GM06990 (cell line): Measurements from ENCODE around the gene GOLGA8K.
"Not testable (repeated sequence)": the region's sequence is repeated elsewhere in the genome, so short reads cannot be mapped to it uniquely, and the experiment has no call there.

Experiments
- DNase-seq: peaks from one replicate; pipeline ENCODE4 v3.0.0-alpha.2; 2011; ENCODE audit not compliant: insufficient read length; ENCODE audit errors: extremely low read depth
- H3K27me3 ChIP-seq: replicated peaks from 2 replicates; pipeline ENCODE4 v1.6.0; 2011; ENCODE audit warnings: low read length; ENCODE audit not compliant: control insufficient read depth, insufficient read depth
- H3K36me3 ChIP-seq: 2 replicates; pipeline ENCODE4 v1.5.1; 2011; ENCODE audit warnings: low read length; ENCODE audit not compliant: control insufficient read depth, insufficient read depth
- H3K4me3 ChIP-seq: replicated peaks from 2 replicates; pipeline ENCODE4 v1.5.1; 2011; ENCODE audit warnings: low read depth, mild to moderate bottlenecking, control low read depth, low read length

GOLGA8K gene, protein sequence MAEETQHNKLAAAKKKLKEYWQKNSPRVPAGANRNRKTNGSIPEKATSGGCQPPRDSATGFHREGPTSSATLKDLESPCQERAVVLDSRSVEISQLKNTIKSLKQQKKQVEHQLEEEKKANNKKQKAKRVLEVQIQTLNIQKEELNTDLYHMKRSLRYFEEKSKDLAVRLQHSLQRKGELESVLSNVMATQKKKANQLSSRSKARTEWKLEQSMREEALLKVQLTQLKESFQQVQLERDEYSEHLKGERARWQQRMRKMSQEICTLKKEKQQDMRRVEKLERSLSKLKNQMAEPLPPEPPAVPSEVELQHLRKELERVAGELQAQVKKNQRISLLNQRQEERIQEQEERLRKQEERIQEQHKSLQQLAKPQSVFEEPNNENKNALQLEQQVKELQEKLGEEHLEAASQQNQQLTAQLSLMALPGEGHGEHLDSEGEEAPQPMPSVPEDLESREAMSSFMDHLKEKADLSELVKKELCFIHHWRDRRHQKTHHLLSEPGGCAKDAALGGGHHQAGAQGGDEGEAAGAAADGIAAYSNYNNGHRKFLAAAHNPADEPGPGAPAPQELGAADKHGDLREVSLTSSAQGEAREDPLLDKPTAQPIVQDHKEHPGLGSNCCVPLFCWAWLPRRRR

GRCh38 chr15:32403192-32403591 lies at the start of gene GOLGA8K:
GOLGA8K (minus strand) TSS chr15:32403292; CDS start chr15:32403194, 98 bp downstream.
- not testable (repeated sequence) for H3K4me3 ChIP-seq, H3K36me3 ChIP-seq, DNase-seq, H3K27me3 ChIP-seq

DNA sequence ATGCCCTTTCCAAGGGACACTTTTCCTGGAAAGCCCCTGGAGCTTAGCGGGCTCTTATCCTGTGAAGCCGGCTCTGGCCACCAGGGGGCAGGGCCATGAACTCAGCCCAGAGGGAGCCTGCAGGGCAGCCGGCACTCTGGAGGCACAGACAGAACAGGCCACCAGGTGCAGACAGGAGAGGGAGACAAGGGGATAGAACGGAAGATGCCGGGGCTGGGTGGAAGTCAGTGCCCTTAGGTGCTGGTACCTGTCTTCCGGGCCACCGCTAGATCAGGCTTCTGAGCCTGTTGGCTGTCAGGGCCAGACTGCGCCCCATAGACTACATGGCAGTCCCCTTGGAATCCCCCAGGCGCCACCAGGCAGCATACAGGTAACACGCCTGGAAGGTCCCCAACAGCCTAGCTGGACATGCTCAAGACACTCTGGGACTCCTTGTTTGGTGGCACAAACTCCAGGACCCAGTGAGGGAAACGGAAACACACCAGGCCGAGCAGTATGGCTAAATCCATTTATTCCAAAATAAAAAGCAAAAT lies 37.4 kb upstream of the GOLGA8K start:
- not testable (repeated sequence) for H3K36me3 ChIP-seq, DNase-seq

GRCh38 chr15:32434102-32434963 lies 31.2 kb upstream of the GOLGA8K start:
- H3K4me3 ChIP-seq, H3K36me3 ChIP-seq, H3K27me3 ChIP-seq, DNase-seq: not testable (repeated sequence)

More for the DNA sequence above, 37.4 kb upstream of the GOLGA8K start:
- H3K27me3 ChIP-seq, H3K4me3 ChIP-seq: not testable (repeated sequence)

DNA sequence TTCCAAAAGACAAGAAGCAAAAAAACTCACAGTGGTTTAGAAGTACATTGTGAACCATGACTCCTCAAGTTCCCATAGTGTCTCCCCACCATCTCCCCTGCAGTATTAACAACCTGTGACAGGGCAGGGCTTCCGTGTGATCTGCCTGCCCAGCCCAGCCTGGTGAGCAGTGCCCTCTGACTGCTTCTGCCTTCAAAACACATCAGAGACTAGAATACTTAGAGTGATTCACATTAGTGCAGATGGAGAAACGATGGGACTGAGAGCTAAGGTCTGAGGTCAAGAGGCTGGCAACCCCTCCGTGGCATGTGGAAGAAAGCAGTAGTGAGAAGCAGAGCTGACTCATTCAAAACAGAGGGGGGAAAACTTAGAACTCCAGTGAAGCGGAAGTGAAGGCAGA lies 24.5 kb upstream of the GOLGA8K start:
- not testable (repeated sequence) for H3K36me3 ChIP-seq, DNase-seq, H3K4me3 ChIP-seq, H3K27me3 ChIP-seq

- H3K4me3 ChIP-seq, H3K36me3 ChIP-seq, H3K27me3 ChIP-seq, DNase-seq: not testable (repeated sequence)
Measured at GRCh38 chr15:32426511-32426910, 23.4 kb upstream of the GOLGA8K start.

DNA sequence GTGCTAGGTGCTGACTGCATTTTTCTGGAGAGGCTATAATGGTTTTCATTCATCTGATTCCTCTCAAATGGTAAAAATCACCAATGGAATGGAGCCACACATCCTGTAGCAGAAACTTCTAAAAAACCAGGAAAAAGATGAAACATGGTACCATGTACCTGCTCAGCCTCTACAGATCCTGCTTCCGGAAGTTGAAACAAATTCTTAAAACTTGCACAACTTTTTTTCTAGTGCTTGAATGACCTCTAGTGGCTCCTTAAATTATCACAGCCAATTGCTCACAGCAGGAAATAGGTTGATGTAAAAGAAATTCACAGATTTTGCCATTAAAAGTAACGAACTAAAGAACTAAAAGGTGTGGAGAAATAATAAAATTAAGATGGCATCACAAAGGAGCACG lies 4.8 kb upstream of the GOLGA8K start:
- not testable (repeated sequence) for DNase-seq, H3K36me3 ChIP-seq, H3K4me3 ChIP-seq

GRCh38 chr15:32396522-32396921 lies 6.6 kb downstream of the GOLGA8K start:
- not testable (repeated sequence) for H3K36me3 ChIP-seq, H3K4me3 ChIP-seq, DNase-seq, H3K27me3 ChIP-seq

More for the DNA sequence above, 4.8 kb upstream of the GOLGA8K start:
- H3K27me3 ChIP-seq = not testable (repeated sequence)

GRCh38 chr15:32394745-32395144 lies 8.3 kb downstream of the GOLGA8K start:
- H3K36me3 ChIP-seq, H3K4me3 ChIP-seq, DNase-seq, H3K27me3 ChIP-seq: not testable (repeated sequence)

- not testable (repeated sequence) for DNase-seq, H3K4me3 ChIP-seq, H3K36me3 ChIP-seq, H3K27me3 ChIP-seq
Measured at GRCh38 chr15:32388050-32388648, 14.9 kb downstream of the GOLGA8K start.

- DNase-seq, H3K27me3 ChIP-seq, H3K36me3 ChIP-seq, H3K4me3 ChIP-seq: not testable (repeated sequence)
Measured at GRCh38 chr15:32385823-32386495, 17.1 kb downstream of the GOLGA8K start.

GRCh38 chr15:32374185-32374584 lies 28.9 kb downstream of the GOLGA8K start:
- H3K27me3 ChIP-seq, H3K36me3 ChIP-seq, DNase-seq, H3K4me3 ChIP-seq: not testable (repeated sequence)

DNA sequence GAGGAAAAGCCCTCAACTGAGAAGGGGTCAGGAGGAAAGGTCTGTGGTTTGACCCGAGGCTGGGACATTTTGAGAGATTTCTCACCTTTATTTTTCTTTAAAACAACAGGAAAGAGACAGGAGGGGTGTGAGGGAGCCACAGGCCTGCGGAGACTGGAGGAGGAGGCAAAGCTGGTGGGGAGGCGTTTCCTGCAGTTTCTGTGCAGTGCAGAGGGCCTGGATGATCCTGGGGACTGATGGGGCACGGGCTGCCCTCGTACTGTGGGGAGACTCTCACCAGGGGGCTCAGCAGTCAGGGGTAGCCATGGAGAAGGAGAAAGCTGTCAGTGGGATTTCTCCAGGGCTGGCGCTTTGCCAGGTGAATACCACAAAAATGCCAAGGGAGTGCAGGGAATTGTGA lies 29.4 kb downstream of the GOLGA8K start:
- H3K4me3 ChIP-seq, H3K36me3 ChIP-seq, DNase-seq, H3K27me3 ChIP-seq: not testable (repeated sequence)

DNA sequence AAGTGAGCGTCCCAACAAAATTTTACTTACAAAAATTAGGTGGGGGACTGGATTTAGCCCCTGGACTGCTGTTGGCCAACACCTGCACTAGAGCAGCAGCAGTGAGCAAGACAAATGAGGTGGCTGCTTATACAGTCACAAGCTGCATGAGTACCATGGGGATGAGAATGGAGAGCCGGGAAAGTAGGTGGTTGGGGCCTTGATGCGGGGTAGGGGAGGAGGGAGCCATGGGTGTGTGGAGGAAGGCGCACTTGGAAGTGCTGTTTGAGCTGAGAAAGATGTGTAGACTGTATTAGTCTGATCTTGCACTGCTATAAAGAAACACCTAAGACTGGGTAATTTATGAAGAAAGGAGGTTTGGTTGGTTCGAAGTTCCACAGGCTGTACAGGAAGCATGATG lies 31.0 kb downstream of the GOLGA8K start:
- DNase-seq, H3K27me3 ChIP-seq, H3K4me3 ChIP-seq, H3K36me3 ChIP-seq: not testable (repeated sequence)
